MM.1S (cell line): ENCODE measurements around the gene MALRD1.

Experiments used
- DNase-seq: peaks from one replicate; pipeline ENCODE4 v3.0.0-alpha.2; 2015
- H2AFZ ChIP-seq: fragments of 300-600 bp; sonication (generic); 2 replicates; pipeline ENCODE4 v1.6.0; 2016; ENCODE audit warnings: antibody characterized with exemption, low read length
- H3F3A ChIP-seq: fragments of 300-600 bp; sonication (generic); 2 replicates; pipeline ENCODE4 v1.6.1; 2016; ENCODE audit warnings: mild to moderate bottlenecking, antibody characterized with exemption, low read length, moderate library complexity, mixed read lengths; ENCODE audit not compliant: insufficient read depth
- H3K27ac ChIP-seq: fragments of 300-600 bp; sonication (generic); 2 replicates; pipeline ENCODE4 v1.5.1; 2016; ENCODE audit warnings: mild to moderate bottlenecking, low read length
- H3K27me3 ChIP-seq: fragments of 300-600 bp; sonication (generic); replicated peaks from 2 replicates; pipeline ENCODE4 v1.6.0; 2016; ENCODE audit warnings: low read length; ENCODE audit not compliant: insufficient read depth
- H3K36me3 ChIP-seq: fragments of 300-600 bp; sonication (generic); replicated peaks from 2 replicates; pipeline ENCODE4 v1.6.1; 2016; ENCODE audit warnings: mild to moderate bottlenecking, low read length, mixed read lengths; ENCODE audit not compliant: insufficient read depth
- H3K4me1 ChIP-seq: fragments of 300-600 bp; sonication (generic); 2 replicates; pipeline ENCODE4 v1.6.1; 2016; ENCODE audit warnings: low read length, mixed read lengths
- H3K4me2 ChIP-seq: fragments of 300-600 bp; sonication (generic); 2 replicates; pipeline ENCODE4 v1.6.0; 2016; ENCODE audit warnings: low read depth, low read length
- H3K4me3 ChIP-seq: fragments of 300-600 bp; sonication (generic); 2 replicates; pipeline ENCODE4 v1.5.1; 2016; ENCODE audit warnings: low read length, mixed read lengths
- H3K79me2 ChIP-seq: fragments of 300-600 bp; sonication (generic); 2 replicates; pipeline ENCODE4 v1.6.1; 2016; ENCODE audit warnings: mixed run types, low read length, mixed read lengths
- H3K9ac ChIP-seq: fragments of 300-600 bp; sonication (generic); 2 replicates; pipeline ENCODE4 v1.6.1; 2016; ENCODE audit warnings: low read length, mixed read lengths
- H3K9me2 ChIP-seq: fragments of 300-600 bp; sonication (generic); replicated peaks from 2 replicates; pipeline ENCODE4 v1.6.1; 2016; ENCODE audit warnings: mild to moderate bottlenecking, low read length, mixed read lengths; ENCODE audit not compliant: insufficient read depth
- H3K9me3 ChIP-seq: fragments of 300-600 bp; sonication (generic); replicated peaks from 2 replicates; pipeline ENCODE4 v1.6.1; 2016; ENCODE audit warnings: mild to moderate bottlenecking, low read length, mixed read lengths; ENCODE audit not compliant: insufficient read depth
- H4K20me1 ChIP-seq: fragments of 300-600 bp; sonication (generic); 2 replicates; pipeline ENCODE4 v1.6.1; 2016; ENCODE audit warnings: mild to moderate bottlenecking, low read length, moderate library complexity, mixed read lengths; ENCODE audit not compliant: insufficient read depth
- EZH2 ChIP-seq: fragments of 300-600 bp; sonication (generic); optimal IDR thresholded peaks from 2 replicates; pipeline ENCODE3; 2017; ENCODE audit warnings: low read depth, mild to moderate bottlenecking, antibody characterized with exemption, low read length, mixed read lengths
- EZH2phosphoT487 ChIP-seq: fragments of 300-600 bp; sonication (generic); IDR thresholded peaks from 2 replicates; pipeline ENCODE4 v1.6.1; 2018; ENCODE audit warnings: antibody characterized with exemption, low read length
- TF ChIP-seq, protein P1 (sequence below): fragments of 300-600 bp; sonication (generic); IDR thresholded peaks from 2 replicates; pipeline ENCODE4 v1.5.1; 2016; ENCODE audit warnings: antibody characterized with exemption, low read length, mixed read lengths

Gene MALRD1

DNA sequence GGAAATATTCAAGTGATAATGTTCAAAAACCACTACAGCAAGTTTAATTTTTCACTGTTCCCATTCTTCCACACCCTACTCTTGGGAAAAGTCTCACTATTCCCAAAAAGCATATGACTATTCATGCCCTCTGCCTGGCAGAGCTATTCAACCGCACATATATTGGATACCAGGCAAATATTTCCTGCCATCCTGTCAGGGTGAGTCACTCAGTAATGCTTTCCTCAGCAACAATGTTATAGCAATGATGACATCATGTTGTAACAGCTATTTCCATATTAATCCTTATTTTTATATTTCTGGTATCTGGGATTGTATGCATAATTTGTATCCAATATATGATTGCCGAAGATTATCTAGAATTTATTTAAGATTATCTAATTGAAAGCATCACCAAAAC is 653.6 kb downstream of the MALRD1 start:
- DNase-seq = no peak
- Histone ChIP-seq H3K9me2 (no peaks in the 10 kb centered on the region), H4K20me1 (no peaks in the 10 kb centered on the region), H2AFZ (no peak overlapping the region), H3K27ac (no peak overlapping the region), H3K4me1 (no peaks in the 10 kb centered on the region), H3K79me2 (no peaks in the 10 kb centered on the region), H3K36me3 (no peaks in the 10 kb centered on the region), H3K9me3 (no peaks in the 10 kb centered on the region), H3K4me3 (no peak overlapping the region), H3K27me3 (no peaks in the 10 kb centered on the region), H3F3A (no peaks in the 10 kb centered on the region), H3K4me2 (no peak overlapping the region), H3K9ac (no peak overlapping the region)
- TF ChIP-seq EZH2 (no peak), EZH2phosphoT487 (no peak)
- TF ChIP-seq, protein P1, sequence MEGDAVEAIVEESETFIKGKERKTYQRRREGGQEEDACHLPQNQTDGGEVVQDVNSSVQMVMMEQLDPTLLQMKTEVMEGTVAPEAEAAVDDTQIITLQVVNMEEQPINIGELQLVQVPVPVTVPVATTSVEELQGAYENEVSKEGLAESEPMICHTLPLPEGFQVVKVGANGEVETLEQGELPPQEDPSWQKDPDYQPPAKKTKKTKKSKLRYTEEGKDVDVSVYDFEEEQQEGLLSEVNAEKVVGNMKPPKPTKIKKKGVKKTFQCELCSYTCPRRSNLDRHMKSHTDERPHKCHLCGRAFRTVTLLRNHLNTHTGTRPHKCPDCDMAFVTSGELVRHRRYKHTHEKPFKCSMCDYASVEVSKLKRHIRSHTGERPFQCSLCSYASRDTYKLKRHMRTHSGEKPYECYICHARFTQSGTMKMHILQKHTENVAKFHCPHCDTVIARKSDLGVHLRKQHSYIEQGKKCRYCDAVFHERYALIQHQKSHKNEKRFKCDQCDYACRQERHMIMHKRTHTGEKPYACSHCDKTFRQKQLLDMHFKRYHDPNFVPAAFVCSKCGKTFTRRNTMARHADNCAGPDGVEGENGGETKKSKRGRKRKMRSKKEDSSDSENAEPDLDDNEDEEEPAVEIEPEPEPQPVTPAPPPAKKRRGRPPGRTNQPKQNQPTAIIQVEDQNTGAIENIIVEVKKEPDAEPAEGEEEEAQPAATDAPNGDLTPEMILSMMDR = no peak

DNA sequence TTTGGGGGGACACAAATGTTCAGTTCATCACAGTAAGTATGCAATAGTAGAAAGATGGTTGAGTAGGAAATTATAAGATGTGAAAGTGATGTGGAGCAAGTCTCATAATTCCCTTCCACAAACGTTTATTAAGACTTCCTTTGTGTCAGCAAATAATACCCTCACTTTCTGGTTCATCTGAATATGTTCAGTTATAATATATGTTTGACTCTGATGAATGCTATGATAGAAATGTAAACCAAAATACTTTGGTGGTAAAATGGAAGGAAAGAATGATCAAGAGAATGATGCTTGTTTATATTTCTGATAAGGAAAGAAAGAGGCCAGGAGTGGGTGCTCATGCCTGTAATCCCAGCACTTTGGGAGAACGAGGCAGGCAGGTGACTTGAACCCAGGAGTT is 655.9 kb downstream of the MALRD1 start:
- no peak overlapping the region for H3K27ac ChIP-seq
- H3K27me3 ChIP-seq = no peaks in the 10 kb centered on the region
- no peaks in the 10 kb centered on the region for H4K20me1 ChIP-seq
- no peaks in the 10 kb centered on the region for H3F3A ChIP-seq
- H3K4me2 ChIP-seq = no peak overlapping the region
- no peaks in the 10 kb centered on the region for H3K79me2 ChIP-seq
- H3K9ac ChIP-seq = no peak overlapping the region
- H3K4me1 ChIP-seq = no peaks in the 10 kb centered on the region
- H3K9me2 ChIP-seq = no peaks in the 10 kb centered on the region
- no peak for TF ChIP-seq EZH2
- no peak for TF ChIP-seq EZH2phosphoT487
- TF ChIP-seq, protein P1 = no peak
- H3K9me3 ChIP-seq = no peaks in the 10 kb centered on the region
- H2AFZ ChIP-seq = no peak overlapping the region
- no peak for DNase-seq
- no peak overlapping the region for H3K4me3 ChIP-seq
- no peaks in the 10 kb centered on the region for H3K36me3 ChIP-seq

DNA sequence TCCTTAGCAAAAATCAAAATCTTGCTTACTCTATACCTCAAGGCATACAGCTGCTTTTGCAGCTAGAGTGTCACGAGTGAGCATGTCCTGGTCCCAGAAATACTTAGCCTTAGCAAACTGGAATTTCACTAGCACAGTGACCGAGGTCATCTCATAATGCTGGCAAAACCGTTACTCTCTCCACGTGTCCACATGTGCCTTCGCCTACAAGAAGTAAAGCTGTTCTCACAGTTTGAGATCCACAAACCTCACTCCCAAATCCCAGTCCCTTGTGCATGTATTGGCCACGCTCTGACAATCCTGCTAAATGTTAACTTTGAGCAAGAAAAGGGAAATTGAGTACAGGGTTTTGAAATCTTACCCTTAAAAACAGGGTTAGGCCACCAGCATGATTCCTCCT is 656.6 kb downstream of the MALRD1 start:
- no peak overlapping the region for H3K9ac ChIP-seq
- no peaks in the 10 kb centered on the region for H3K9me2 ChIP-seq
- H3K4me3 ChIP-seq = no peak overlapping the region
- H3K79me2 ChIP-seq = no peaks in the 10 kb centered on the region
- H3F3A ChIP-seq = no peaks in the 10 kb centered on the region
- TF ChIP-seq, protein P1 = no peak
- TF ChIP-seq EZH2phosphoT487 (no peak), EZH2 (no peak)
- H3K27ac ChIP-seq = no peak overlapping the region
- H3K4me1 ChIP-seq = no peaks in the 10 kb centered on the region
- H2AFZ ChIP-seq = no peak overlapping the region
- no peaks in the 10 kb centered on the region for H3K9me3 ChIP-seq
- no peaks in the 10 kb centered on the region for H3K36me3 ChIP-seq
- no peaks in the 10 kb centered on the region for H4K20me1 ChIP-seq
- DNase-seq = no peak
- H3K27me3 ChIP-seq = no peaks in the 10 kb centered on the region
- no peak overlapping the region for H3K4me2 ChIP-seq
